ENCODE measurements around the gene LRRC9. TPM values are rescaled to one million over a fixed set of nuclear protein-coding genes. Genes with fewer than 3 reads are reported as not detected.
"Not testable (repeated sequence)": the region's sequence is repeated elsewhere in the genome, so short reads cannot be mapped to it uniquely, and the experiment has no call there.

Gene LRRC9
- total and polyA plus RNA-seq, 10 donors = not detected

GRCh38 chr14:60014402-60014801, 94.5 kb downstream of the LRRC9 start:
- Histone ChIP-seq H3K4me3 (no peak overlapping the region), H3K27ac (no peak overlapping the region), H3K36me3 (no peaks in the 10 kb centered on the region), H3K9me3 (peaks cover 0 to 31% (median 10%) of the 10 kb centered on the region in 8 donors), H3K4me1 (no peaks in the 10 kb centered on the region), H3K27me3 (replicated peaks in 1 of 7) (no peaks in the 10 kb centered on the region)
- intact Hi-C loops (cut with DNase I; ENCODE audit: low total_unique reads) = no loop called here
- TF ChIP-seq POLR2AphosphoS5 (IDR thresholded peaks at IDR 0.05) (no peak), POLR2A (IDR thresholded peaks at IDR 0.05) (no peak), CTCF (IDR thresholded peaks at IDR 0.05 in 8 of 11, conservative IDR thresholded peaks at IDR 0.05 in 3 of 11) (no peak)
- WGBS, 5 donors = 51 to 69% (median 63%) methylated on average over 1 of the region's 1 CpG
- DNase-seq = no peak

DNA sequence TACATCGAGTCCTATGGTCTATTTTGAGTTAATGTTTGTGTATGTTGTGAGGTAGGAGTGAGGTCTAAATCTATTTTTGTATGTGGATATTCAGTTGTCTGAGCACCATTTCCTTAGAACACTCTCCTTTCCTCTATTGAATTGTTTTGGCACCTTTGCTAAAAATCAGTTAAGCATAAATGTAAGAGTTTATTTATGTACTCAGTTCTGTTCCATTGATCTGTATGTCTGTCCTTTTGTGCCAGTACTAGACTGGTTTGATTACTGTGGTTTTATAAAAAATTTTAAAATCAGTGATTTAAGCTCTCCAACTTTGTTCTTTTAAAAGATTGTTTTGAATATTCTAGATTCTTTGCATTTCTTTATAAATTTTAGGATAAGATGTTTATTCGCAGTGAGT, 101.7 kb downstream of the LRRC9 start:
- WGBS, 5 donors = 60 to 80% (median 76%) methylated on average over 2 of the region's 2 CpGs
- TF ChIP-seq POLR2A (IDR thresholded peaks at IDR 0.05) (no peak), POLR2AphosphoS5 (IDR thresholded peaks at IDR 0.05) (no peak), CTCF (IDR thresholded peaks at IDR 0.05 in 8 of 11, conservative IDR thresholded peaks at IDR 0.05 in 3 of 11) (no peak)

DNA sequence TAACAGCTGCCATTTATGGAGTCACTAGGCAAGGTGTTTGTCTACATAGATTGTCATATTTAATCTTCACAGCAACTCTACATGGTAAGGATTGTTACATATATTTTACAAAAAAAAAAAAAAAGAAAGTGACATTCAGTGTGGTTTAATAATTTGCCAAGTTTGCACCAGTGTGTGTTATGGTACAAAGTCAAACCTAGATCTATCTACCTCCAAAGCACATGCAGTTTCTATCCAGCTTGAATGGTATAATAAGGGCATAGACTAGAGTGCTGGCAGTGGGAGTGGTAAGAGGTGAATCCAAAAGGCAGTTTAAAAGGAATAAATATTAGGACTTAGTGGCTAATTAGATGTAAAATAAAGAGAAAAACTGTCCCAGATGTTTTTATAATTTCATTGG, 105.6 kb downstream of the LRRC9 start:
- Histone ChIP-seq H3K27me3 (replicated peaks in 1 of 7) (no peaks in the 10 kb centered on the region), H3K4me1 (no peaks in the 10 kb centered on the region), H3K36me3 (no peaks in the 10 kb centered on the region), H3K4me3 (no peak overlapping the region), H3K27ac (no peak overlapping the region), H3K9me3 (peaks cover 0 to 5% (median 0%) of the 10 kb centered on the region in 8 donors)
- DNase-seq = no peak
- TF ChIP-seq POLR2AphosphoS5 (IDR thresholded peaks at IDR 0.05) = no peak
- no peak for TF ChIP-seq CTCF (IDR thresholded peaks at IDR 0.05 in 8 of 11, conservative IDR thresholded peaks at IDR 0.05 in 3 of 11)
- TF ChIP-seq POLR2A (IDR thresholded peaks at IDR 0.05) = no peak
- intact Hi-C loops (cut with DNase I; ENCODE audit: low total_unique reads) = no loop called here

More for the DNA sequence above, 101.7 kb downstream of the LRRC9 start:
- Histone ChIP-seq H3K27me3 (replicated peaks in 1 of 7) (no peaks in the 10 kb centered on the region), H3K4me3 (no peak overlapping the region), H3K27ac (no peak overlapping the region), H3K36me3 (no peaks in the 10 kb centered on the region), H3K4me1 (no peaks in the 10 kb centered on the region), H3K9me3 (peaks cover 0 to 5% (median 0%) of the 10 kb centered on the region in 8 donors)
- no peak for DNase-seq
- intact Hi-C loops (cut with DNase I; ENCODE audit: low total_unique reads) = no loop called here

- peaks cover 0 to 6% (median 0%) of the 10 kb centered on the region in 8 donors for H3K9me3 ChIP-seq
- intact Hi-C loops (cut with DNase I; ENCODE audit: low total_unique reads) = no loop called here
- H3K27me3 ChIP-seq (replicated peaks in 1 of 7) = no peaks in the 10 kb centered on the region
- H3K36me3 ChIP-seq = no peaks in the 10 kb centered on the region
- no peaks in the 10 kb centered on the region for H3K4me1 ChIP-seq
- no peak for DNase-seq
- 88 to 97% (median 91%) methylated on average over 1 of the region's 1 CpG for WGBS, 5 donors
- no peak for TF ChIP-seq POLR2A (IDR thresholded peaks at IDR 0.05)
- no peak for TF ChIP-seq POLR2AphosphoS5 (IDR thresholded peaks at IDR 0.05)
- TF ChIP-seq CTCF (IDR thresholded peaks at IDR 0.05 in 8 of 11, conservative IDR thresholded peaks at IDR 0.05 in 3 of 11) = no peak
- H3K4me3 ChIP-seq = no peak overlapping the region
- no peak overlapping the region for H3K27ac ChIP-seq
These were observed 115.2 kb downstream of the LRRC9 start for GRCh38 chr14:60035177-60035576.

- intact Hi-C loops (cut with DNase I; ENCODE audit: low total_unique reads); H3K4me1 ChIP-seq: not testable (repeated sequence)
- 38 to 66% (median 57%) methylated on average over 1 of the region's 1 CpG for WGBS, 5 donors
These were observed 128.0 kb downstream of the LRRC9 start for GRCh38 chr14:60047976-60048375.

More at GRCh38 chr14:60047976-60048375, 128.0 kb downstream of the LRRC9 start:
- H3K27ac ChIP-seq; H3K4me3 ChIP-seq; H3K36me3 ChIP-seq; DNase-seq; H3K27me3 ChIP-seq (replicated peaks in 1 of 7): not testable (repeated sequence)
- H3K9me3 ChIP-seq = peaks cover 0 to 26% (median 14%) of the 10 kb centered on the region in 8 donors
